Tibial artery (tissue), 4 donors: ENCODE data around the gene TMEM255B.
A peak's percentile ranks its signal among the peaks of the same experiment; 100 is the strongest.

Experiments used
- DNase-seq, 2 donors: peaks; one replicate each; pipeline ENCODE4 v3.0.0-alpha.2; 2019
- H3K27ac ChIP-seq, 2 donors: fragments of 200-600 bp; sonication (generic) in 1 of 2; 1 replicate in 1 of 2; 2 replicates in 1 of 2; pipeline ENCODE4 v1.5.1; 2018 to 2019; ENCODE audit warnings: mild to moderate bottlenecking in 1 of 2
- H3K27me3 ChIP-seq, 2 donors: fragments of 200-600 bp; sonication (generic) in 1 of 2; one replicate each; pipeline versions ENCODE4 v1.5.1 to v1.6.0; 2016 to 2019
- H3K36me3 ChIP-seq, 3 donors: fragments of 200-600 bp; sonication (generic) in 2 of 3; one replicate each; pipeline ENCODE4 v1.5.1; 2016 to 2019; ENCODE audit warnings: mild to moderate bottlenecking in 2 of 3
- H3K4me1 ChIP-seq, 4 donors: fragments of 200-600 bp; sonication (generic) in 2 of 4; 1 replicate in 3 of 4; 2 replicates in 1 of 4; pipeline ENCODE4 v1.5.1; 2016 to 2019
- H3K4me3 ChIP-seq, 2 donors: fragments of 200-600 bp; sonication (generic) in 1 of 2; 1 replicate in 1 of 2; 2 replicates in 1 of 2; pipeline ENCODE4 v1.5.1; 2018 to 2019; ENCODE audit warnings: mild to moderate bottlenecking in 2 of 2
- H3K9me3 ChIP-seq, 3 donors: fragments of 200-600 bp; sonication (generic) in 1 of 3; one replicate each; pipeline ENCODE4 v1.5.1; 2016 to 2019
- CTCF ChIP-seq, 2 experiments: fragments of 200-600 bp in 1 of 2; fragments of 450-650 bp in 1 of 2; IDR thresholded peaks; one replicate each; pipeline ENCODE4 v1.5.1; 2017 to 2019; ENCODE audit warnings: antibody characterized with exemption in 2 of 2, mild to moderate bottlenecking in 1 of 2, moderate library complexity in 1 of 2
- intact Hi-C: fragments of 100-400 bp; cut with DNase I; formaldehyde crosslinking; loops from one replicate; pipeline ENCODE4 v1.15.0; 2023; ENCODE audit warnings: low total_unique reads

The TMEM255B gene

GRCh38 chr13:113862931-113863523 lies 104.0 kb downstream of the TMEM255B start:
- H3K4me3 ChIP-seq: peak overlapping the region; percentile 86 to 92
- DNase-seq: peak in 1 of 2 donors; percentile 82

GRCh38 chr13:113863524-113864272 lies 104.7 kb downstream of the TMEM255B start, which contains the start of gene GAS6:
Gene GAS6 (minus strand): TSS chr13:113864076. CDS start chr13:113863920, 156 bp downstream.
- TF ChIP-seq CTCF (IDR thresholded peaks at IDR 0.05): peak in 1 of 2 experiments; percentile 22
- peaks cover 0 to 10% (median 0%) of the 10 kb centered on the region in 3 donors for H3K36me3 ChIP-seq
- intact Hi-C loops: loop anchor here (5.0 kb wide), 1 partner anchor 46 kb away; no protein-coding TSS in a partner anchor
- peak within 1 kb of the TSS; percentile 96 for H3K27ac ChIP-seq
- H3K9me3 ChIP-seq: no peaks in the 10 kb centered on the region
- peaks cover 0 to 41% (median 33%) of the 10 kb centered on the region in 4 donors for H3K4me1 ChIP-seq
- peak within 1 kb of the TSS; percentile 86 to 92 for H3K4me3 ChIP-seq
- DNase-seq: peak in 1 of 2 donors; percentile 86
- H3K27me3 ChIP-seq: no peaks in the 10 kb centered on the region

More at GRCh38 chr13:113862931-113863523, 104.0 kb downstream of the TMEM255B start:
- no peaks in the 10 kb centered on the region for H3K9me3 ChIP-seq
- peaks cover 0 to 48% (median 35%) of the 10 kb centered on the region in 4 donors for H3K4me1 ChIP-seq
- H3K27ac ChIP-seq: peak overlapping the region; percentile 96
- intact Hi-C loops: loop anchor here (5.0 kb wide), 1 partner anchor 46 kb away; no protein-coding TSS in a partner anchor
- no peaks in the 10 kb centered on the region for H3K27me3 ChIP-seq
- no peak for TF ChIP-seq CTCF (IDR thresholded peaks at IDR 0.05)
- H3K36me3 ChIP-seq: peaks cover 0 to 10% (median 0%) of the 10 kb centered on the region in 3 donors

GRCh38 chr13:113864273-113864890 lies 105.4 kb downstream of the TMEM255B start:
- intact Hi-C loops: loop anchor here (5.0 kb wide), 1 partner anchor 47 kb away; no protein-coding TSS in a partner anchor
- Histone ChIP-seq H3K9me3 (no peaks in the 10 kb centered on the region), H3K36me3 (peaks cover 0 to 10% (median 0%) of the 10 kb centered on the region in 3 donors), H3K27ac (peak overlapping the region; percentile 96), H3K4me3 (peak overlapping the region; percentile 86 to 92), H3K27me3 (no peaks in the 10 kb centered on the region), H3K4me1 (peaks cover 0 to 40% (median 32%) of the 10 kb centered on the region in 4 donors)
- no peak for TF ChIP-seq CTCF (IDR thresholded peaks at IDR 0.05)
- peak in 1 of 2 donors; percentile 60 for DNase-seq

GRCh38 chr13:113865427-113865826 lies 106.4 kb downstream of the TMEM255B start:
- peaks cover 0 to 32% (median 29%) of the 10 kb centered on the region in 4 donors for H3K4me1 ChIP-seq
- no peaks in the 10 kb centered on the region for H3K9me3 ChIP-seq
- no peaks in the 10 kb centered on the region for H3K27me3 ChIP-seq
- no peak overlapping the region for H3K4me3 ChIP-seq
- peaks cover 0 to under 1% (median 0%) of the 10 kb centered on the region in 3 donors for H3K36me3 ChIP-seq
- no peak for TF ChIP-seq CTCF (IDR thresholded peaks at IDR 0.05)
- no peak overlapping the region for H3K27ac ChIP-seq
- DNase-seq: no peak
- intact Hi-C loops: no loop called here
